ENCODE data around the gene PKP3. TPM values are rescaled to one million over a fixed set of nuclear protein-coding genes. Genes with fewer than 3 reads are reported as not detected.

PKP3 gene
- total RNA-seq, 1 donor from 2014 or later: 0.52 TPM

GRCh38 chr11:450809-451451, 56.9 kb downstream of the PKP3 start:
- H3K36me3 ChIP-seq: peaks cover 26% of the 10 kb centered on the region
- no peaks in the 10 kb centered on the region for H3K9me3 ChIP-seq (replicated peaks)
- intact Hi-C loops (cut with micrococcal nuclease): no loop called here
- H3K27ac ChIP-seq (replicated peaks): peak overlapping the region; percentile 94
- peak; percentile 47 for DNase-seq
- H3K27me3 ChIP-seq (ENCODE audit: low read depth): no peaks in the 10 kb centered on the region
- H3K4me3 ChIP-seq: peak overlapping the region; percentile 98
- H3K4me1 ChIP-seq: peaks cover 57% of the 10 kb centered on the region
- no peak for TF ChIP-seq CTCF (IDR thresholded peaks at IDR 0.05; ENCODE audit: borderline replicate concordance)

GRCh38 chr11:451738-452137, 57.7 kb downstream of the PKP3 start:
- no peak for DNase-seq
- intact Hi-C loops (cut with micrococcal nuclease): no loop called here
- TF ChIP-seq CTCF (IDR thresholded peaks at IDR 0.05; ENCODE audit: borderline replicate concordance): no peak
- peak overlapping the region; percentile 98 for H3K4me3 ChIP-seq
- H3K36me3 ChIP-seq: peaks cover 26% of the 10 kb centered on the region
- H3K9me3 ChIP-seq (replicated peaks): no peaks in the 10 kb centered on the region
- H3K27me3 ChIP-seq (ENCODE audit: low read depth): no peaks in the 10 kb centered on the region
- H3K27ac ChIP-seq (replicated peaks): peak overlapping the region; percentile 94
- H3K4me1 ChIP-seq: peaks cover 64% of the 10 kb centered on the region

- no peaks in the 10 kb centered on the region for H3K27me3 ChIP-seq (ENCODE audit: low read depth)
- no peak overlapping the region for H3K27ac ChIP-seq (replicated peaks)
- peaks cover 64% of the 10 kb centered on the region for H3K4me1 ChIP-seq
- TF ChIP-seq CTCF (IDR thresholded peaks at IDR 0.05; ENCODE audit: borderline replicate concordance): no peak
- H3K36me3 ChIP-seq: peaks cover 26% of the 10 kb centered on the region
- no peak for DNase-seq
- intact Hi-C loops (cut with micrococcal nuclease): no loop called here
- peak overlapping the region; percentile 98 for H3K4me3 ChIP-seq
- no peaks in the 10 kb centered on the region for H3K9me3 ChIP-seq (replicated peaks)
These were observed 58.3 kb downstream of the PKP3 start for GRCh38 chr11:452203-452744.

- Histone ChIP-seq H3K9me3 (replicated peaks) (no peaks in the 10 kb centered on the region), H3K27ac (replicated peaks) (no peak overlapping the region), H3K4me1 (peaks cover 60% of the 10 kb centered on the region), H3K4me3 (no peak overlapping the region), H3K36me3 (peaks cover 26% of the 10 kb centered on the region), H3K27me3 (ENCODE audit: low read depth) (no peaks in the 10 kb centered on the region)
- DNase-seq: no peak
- TF ChIP-seq CTCF (IDR thresholded peaks at IDR 0.05; ENCODE audit: borderline replicate concordance): no peak
- intact Hi-C loops (cut with micrococcal nuclease): no loop called here
These were observed 59.0 kb downstream of the PKP3 start for GRCh38 chr11:452916-453527.

- peaks cover 54% of the 10 kb centered on the region for H3K4me1 ChIP-seq
- H3K36me3 ChIP-seq: peaks cover 26% of the 10 kb centered on the region
- H3K27me3 ChIP-seq (ENCODE audit: low read depth): no peaks in the 10 kb centered on the region
- TF ChIP-seq CTCF (IDR thresholded peaks at IDR 0.05; ENCODE audit: borderline replicate concordance): no peak
- no peak for DNase-seq
- H3K27ac ChIP-seq (replicated peaks): no peak overlapping the region
- no peak overlapping the region for H3K4me3 ChIP-seq
- intact Hi-C loops (cut with micrococcal nuclease): no loop called here
- no peaks in the 10 kb centered on the region for H3K9me3 ChIP-seq (replicated peaks)
These were observed 59.6 kb downstream of the PKP3 start for GRCh38 chr11:453564-453963.

Data from left ventricle myocardium inferior (tissue), 1 donor.